Osteocyte (in vitro differentiated cells): Measurements from ENCODE around the gene ATP9A. TPM values are rescaled to one million over a fixed set of nuclear protein-coding genes. Genes with fewer than 3 reads are reported as not detected.

Experiments used
- DNase-seq: peaks from one replicate; pipeline ENCODE4 v3.0.0; 2021; ENCODE audit warnings: mixed read lengths; ENCODE audit not compliant: unreplicated experiment; ENCODE audit errors: extremely low spot score
- H3K27ac Mint-ChIP-seq: one replicate; pipeline ENCODE4 v1.8.0; 2021; ENCODE audit warnings: mild to moderate bottlenecking, mixed read lengths; ENCODE audit not compliant: unreplicated experiment
- H3K27me3 Mint-ChIP-seq: one replicate; pipeline ENCODE4 v1.8.0; 2021; ENCODE audit warnings: mixed read lengths; ENCODE audit not compliant: unreplicated experiment
- H3K36me3 Mint-ChIP-seq: one replicate; pipeline ENCODE4 v1.8.0; 2021; ENCODE audit warnings: mixed read lengths; ENCODE audit not compliant: unreplicated experiment
- H3K4me1 Mint-ChIP-seq: one replicate; pipeline ENCODE4 v1.8.0; 2021; ENCODE audit warnings: mixed read lengths; ENCODE audit not compliant: unreplicated experiment
- H3K4me3 Mint-ChIP-seq: one replicate; pipeline ENCODE4 v1.8.0; 2021; ENCODE audit warnings: mild to moderate bottlenecking, moderate library complexity, mixed read lengths; ENCODE audit not compliant: unreplicated experiment
- H3K9me3 Mint-ChIP-seq: one replicate; pipeline ENCODE4 v1.8.0; 2021; ENCODE audit warnings: mixed read lengths; ENCODE audit not compliant: unreplicated experiment
- CTCF ChIP-seq: fragments of 200-600 bp; sonication (generic); IDR thresholded peaks from 2 replicates; pipeline ENCODE4 v1.5.0; 2021; ENCODE audit warnings: antibody characterized with exemption, mild to moderate bottlenecking, moderate library complexity
- total RNA-seq: library from RNA; stranded (reverse); gene quantifications from 2 replicates; pipeline ENCODE4 v1.2.1, GENCODE V29; 2021

The ATP9A gene
- total RNA-seq, 1 donor from 2014 or later, result 58.4 TPM

GRCh38 chr20:51668947-51669346 is 99.2 kb downstream of the ATP9A start:
- Mint-ChIP-seq H3K4me1 (peaks cover 2% of the 10 kb centered on the region), H3K27ac (no peak overlapping the region), H3K27me3 (no peaks in the 10 kb centered on the region), H3K4me3 (no peak overlapping the region), H3K36me3 (peaks cover 60% of the 10 kb centered on the region), H3K9me3 (no peaks in the 10 kb centered on the region)
- DNase-seq, result no peak
- TF ChIP-seq CTCF, result no peak

- no peak for DNase-seq
- TF ChIP-seq CTCF, result no peak
- Mint-ChIP-seq H3K4me1 (peaks cover 2% of the 10 kb centered on the region), H3K4me3 (no peak overlapping the region), H3K27me3 (no peaks in the 10 kb centered on the region), H3K36me3 (peaks cover 55% of the 10 kb centered on the region), H3K9me3 (no peaks in the 10 kb centered on the region), H3K27ac (no peak overlapping the region)
Observed at GRCh38 chr20:51668515-51668914, 99.7 kb downstream of the ATP9A start.

DNA sequence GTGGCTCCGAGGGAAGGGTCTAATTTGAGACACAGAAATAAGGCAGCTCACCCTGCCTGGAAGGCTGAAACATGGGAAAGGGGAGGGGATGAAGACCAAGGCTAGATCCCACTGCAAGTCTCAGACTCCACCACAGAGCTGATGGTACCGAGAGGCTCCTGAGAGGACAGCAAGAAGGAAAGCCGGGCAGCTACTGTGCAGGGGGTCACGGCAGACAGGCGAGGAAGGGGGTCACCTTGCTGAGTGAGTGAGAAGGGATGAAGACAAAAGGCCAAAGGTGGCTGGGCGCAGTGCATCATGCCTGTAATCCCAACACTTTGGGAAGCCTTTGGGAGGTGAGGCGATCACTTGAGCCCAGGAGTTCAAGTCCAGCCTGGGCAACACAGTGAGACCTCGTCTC is 100.7 kb downstream of the ATP9A start:
- Mint-ChIP-seq H3K27ac (no peak overlapping the region), H3K4me3 (no peak overlapping the region), H3K4me1 (peaks cover 2% of the 10 kb centered on the region), H3K36me3 (peaks cover 50% of the 10 kb centered on the region), H3K9me3 (no peaks in the 10 kb centered on the region), H3K27me3 (no peaks in the 10 kb centered on the region)
- no peak for DNase-seq
- TF ChIP-seq CTCF, result no peak

DNA sequence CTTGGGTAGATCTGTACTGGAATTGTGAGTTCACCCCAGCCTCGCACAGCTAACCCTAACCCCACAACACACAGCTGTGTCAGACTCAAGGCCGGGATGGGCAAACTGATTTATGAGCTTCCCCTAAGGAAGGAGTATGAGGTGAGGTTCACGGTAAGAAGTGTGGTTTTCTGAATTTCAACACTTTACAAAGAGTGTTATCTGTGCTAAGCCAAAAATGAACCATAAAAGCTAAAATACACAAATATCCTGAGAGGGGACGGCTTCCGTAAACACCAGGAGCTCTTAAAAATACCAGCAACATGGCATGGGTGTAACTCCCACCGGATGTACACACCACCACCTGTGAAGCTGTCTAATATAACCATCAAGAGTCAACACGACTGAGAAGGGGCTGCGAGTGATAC is 101.2 kb downstream of the ATP9A start:
- Mint-ChIP-seq H3K4me3 (no peak overlapping the region), H3K9me3 (no peaks in the 10 kb centered on the region), H3K36me3 (peaks cover 45% of the 10 kb centered on the region), H3K27me3 (no peaks in the 10 kb centered on the region), H3K27ac (no peak overlapping the region), H3K4me1 (peaks cover 4% of the 10 kb centered on the region)
- no peak for TF ChIP-seq CTCF
- no peak for DNase-seq

- H3K36me3 Mint-ChIP-seq, result peaks cover 39% of the 10 kb centered on the region
- H3K4me1 Mint-ChIP-seq, result peaks cover 12% of the 10 kb centered on the region
- H3K27me3 Mint-ChIP-seq, result no peaks in the 10 kb centered on the region
- H3K4me3 Mint-ChIP-seq, result no peak overlapping the region
- no peak for DNase-seq
- no peak for TF ChIP-seq CTCF
- H3K27ac Mint-ChIP-seq, result no peak overlapping the region
- H3K9me3 Mint-ChIP-seq, result no peaks in the 10 kb centered on the region
Observed at GRCh38 chr20:51666126-51666525, 102.1 kb downstream of the ATP9A start.
